LNCaP clone FGC (cell line): ENCODE data around the gene BZW1.

Source experiments
- DNase-seq: peaks from one replicate; pipeline ENCODE4 v3.0.0-alpha.2; 2011; ENCODE audit warnings: low read depth
- H3K4me3 ChIP-seq: 2 replicates; pipeline ENCODE4 v1.5.1; 2011; ENCODE audit warnings: mild to moderate bottlenecking, low read depth, low read length, control low read depth
- TF ChIP-seq, protein P1 (sequence below): IDR thresholded peaks from 2 replicates; pipeline ENCODE4 v1.5.1; 2012; ENCODE audit warnings: mild to moderate bottlenecking; ENCODE audit not compliant: control insufficient read depth, insufficient read depth; ENCODE audit errors: extremely low read depth

BZW1 gene

DNA sequence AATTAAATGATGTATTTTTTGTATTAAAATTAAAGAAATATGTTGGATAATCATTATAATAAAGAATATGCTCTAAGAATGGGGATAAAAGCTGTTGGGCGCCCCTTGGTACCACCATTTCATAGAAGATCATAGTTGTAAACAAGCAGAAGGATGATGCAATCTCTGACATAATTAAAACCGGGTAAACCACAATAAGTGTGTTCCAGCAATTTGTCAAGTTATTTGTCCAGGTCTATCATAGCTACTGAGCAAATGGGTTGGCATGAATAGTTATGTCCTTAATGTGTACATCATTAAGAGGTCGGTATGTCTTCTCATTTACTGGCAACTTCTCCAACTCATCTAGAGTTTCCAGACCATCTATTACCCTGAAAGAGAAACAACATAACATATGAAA is 59.4 kb downstream of the BZW1 start:
- DNase-seq, result no peak
- H3K4me3 ChIP-seq, result no peak overlapping the region
- TF ChIP-seq, protein P1, sequence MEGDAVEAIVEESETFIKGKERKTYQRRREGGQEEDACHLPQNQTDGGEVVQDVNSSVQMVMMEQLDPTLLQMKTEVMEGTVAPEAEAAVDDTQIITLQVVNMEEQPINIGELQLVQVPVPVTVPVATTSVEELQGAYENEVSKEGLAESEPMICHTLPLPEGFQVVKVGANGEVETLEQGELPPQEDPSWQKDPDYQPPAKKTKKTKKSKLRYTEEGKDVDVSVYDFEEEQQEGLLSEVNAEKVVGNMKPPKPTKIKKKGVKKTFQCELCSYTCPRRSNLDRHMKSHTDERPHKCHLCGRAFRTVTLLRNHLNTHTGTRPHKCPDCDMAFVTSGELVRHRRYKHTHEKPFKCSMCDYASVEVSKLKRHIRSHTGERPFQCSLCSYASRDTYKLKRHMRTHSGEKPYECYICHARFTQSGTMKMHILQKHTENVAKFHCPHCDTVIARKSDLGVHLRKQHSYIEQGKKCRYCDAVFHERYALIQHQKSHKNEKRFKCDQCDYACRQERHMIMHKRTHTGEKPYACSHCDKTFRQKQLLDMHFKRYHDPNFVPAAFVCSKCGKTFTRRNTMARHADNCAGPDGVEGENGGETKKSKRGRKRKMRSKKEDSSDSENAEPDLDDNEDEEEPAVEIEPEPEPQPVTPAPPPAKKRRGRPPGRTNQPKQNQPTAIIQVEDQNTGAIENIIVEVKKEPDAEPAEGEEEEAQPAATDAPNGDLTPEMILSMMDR, result no peak

DNA sequence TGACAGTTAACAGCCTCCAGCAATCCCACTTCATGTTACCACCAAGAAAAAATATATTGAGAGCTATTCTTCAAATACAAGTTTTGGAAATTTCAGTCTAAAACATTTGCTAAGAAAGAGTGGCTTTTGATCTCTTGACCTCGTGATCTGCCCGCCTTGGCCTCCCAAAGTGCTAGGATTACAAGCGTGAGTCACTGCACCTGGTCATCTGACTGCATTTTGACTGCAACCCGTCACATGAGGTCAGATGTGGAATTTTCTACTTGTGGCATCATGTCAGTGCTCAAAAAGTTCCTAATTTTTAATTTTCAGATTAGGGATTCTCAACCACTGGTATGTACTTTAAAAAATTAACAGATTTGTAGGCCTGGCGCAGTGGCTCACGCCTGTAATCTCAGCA is 61.9 kb downstream of the BZW1 start:
- H3K4me3 ChIP-seq, result no peak overlapping the region
- DNase-seq, result no peak
- TF ChIP-seq, protein P1, result no peak
